Measurements from ENCODE around the gene PGGHG.

PGGHG gene

DNA sequence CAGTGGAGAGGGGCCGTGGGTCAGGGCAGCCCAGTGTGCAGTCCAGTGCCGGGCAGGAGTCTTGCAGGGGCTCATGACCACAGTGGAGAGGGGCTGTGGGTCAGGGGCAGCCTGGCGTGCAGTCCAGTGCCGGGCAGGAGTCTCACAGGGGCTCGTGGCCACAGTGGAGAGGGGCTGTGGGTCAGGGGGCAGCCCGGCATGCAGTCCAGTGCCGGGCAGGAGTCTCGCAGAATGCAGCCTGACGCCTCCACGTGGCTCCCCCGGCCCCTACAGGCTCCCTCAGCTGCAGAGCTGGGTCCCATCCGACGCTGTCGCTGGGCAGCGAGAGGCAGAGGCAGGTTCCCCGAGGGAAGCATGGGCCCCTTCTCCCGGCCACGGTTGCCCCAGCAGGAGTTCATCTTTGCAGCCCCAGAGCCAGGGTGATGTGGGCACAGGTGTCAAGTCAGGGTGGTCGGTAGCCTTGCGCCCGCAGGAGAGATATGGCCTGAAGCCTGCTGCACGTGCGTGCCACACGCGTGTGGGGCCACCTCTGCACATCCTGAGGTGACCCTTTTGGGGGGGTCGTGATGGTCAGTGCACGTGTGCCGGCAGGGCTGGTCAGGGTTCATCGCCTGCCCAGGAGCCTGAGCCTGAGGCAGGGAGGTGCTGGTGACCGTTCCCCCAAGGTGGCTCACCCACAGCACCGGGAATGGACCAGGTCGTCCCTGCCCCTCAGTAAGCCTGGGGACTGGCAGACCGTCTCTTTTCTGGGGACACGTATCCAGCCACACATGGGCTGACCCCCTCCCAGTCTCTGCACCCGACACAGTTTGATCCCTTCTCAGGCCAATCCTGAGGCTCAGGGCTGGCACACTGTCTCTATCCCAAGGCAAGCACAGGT is 7.5 kb downstream of the PGGHG start:
- no peak overlapping the region for H3K4me3 ChIP-seq (replicated peaks; ENCODE audit: low read depth, low read length)
- TF ChIP-seq, protein P1, sequence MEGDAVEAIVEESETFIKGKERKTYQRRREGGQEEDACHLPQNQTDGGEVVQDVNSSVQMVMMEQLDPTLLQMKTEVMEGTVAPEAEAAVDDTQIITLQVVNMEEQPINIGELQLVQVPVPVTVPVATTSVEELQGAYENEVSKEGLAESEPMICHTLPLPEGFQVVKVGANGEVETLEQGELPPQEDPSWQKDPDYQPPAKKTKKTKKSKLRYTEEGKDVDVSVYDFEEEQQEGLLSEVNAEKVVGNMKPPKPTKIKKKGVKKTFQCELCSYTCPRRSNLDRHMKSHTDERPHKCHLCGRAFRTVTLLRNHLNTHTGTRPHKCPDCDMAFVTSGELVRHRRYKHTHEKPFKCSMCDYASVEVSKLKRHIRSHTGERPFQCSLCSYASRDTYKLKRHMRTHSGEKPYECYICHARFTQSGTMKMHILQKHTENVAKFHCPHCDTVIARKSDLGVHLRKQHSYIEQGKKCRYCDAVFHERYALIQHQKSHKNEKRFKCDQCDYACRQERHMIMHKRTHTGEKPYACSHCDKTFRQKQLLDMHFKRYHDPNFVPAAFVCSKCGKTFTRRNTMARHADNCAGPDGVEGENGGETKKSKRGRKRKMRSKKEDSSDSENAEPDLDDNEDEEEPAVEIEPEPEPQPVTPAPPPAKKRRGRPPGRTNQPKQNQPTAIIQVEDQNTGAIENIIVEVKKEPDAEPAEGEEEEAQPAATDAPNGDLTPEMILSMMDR (IDR thresholded peaks at IDR 0.05; ENCODE audit: low read length, missing control alignments): no peak
- DNase-seq (ENCODE audit: low read depth): no peak

GRCh38 chr11:297051-297585 is 8.2 kb downstream of the PGGHG start:
- TF ChIP-seq, protein P1 (IDR thresholded peaks at IDR 0.05; ENCODE audit: low read length, missing control alignments): no peak
- no peak overlapping the region for H3K4me3 ChIP-seq (replicated peaks; ENCODE audit: low read depth, low read length)
- DNase-seq (ENCODE audit: low read depth): no peak

DNA sequence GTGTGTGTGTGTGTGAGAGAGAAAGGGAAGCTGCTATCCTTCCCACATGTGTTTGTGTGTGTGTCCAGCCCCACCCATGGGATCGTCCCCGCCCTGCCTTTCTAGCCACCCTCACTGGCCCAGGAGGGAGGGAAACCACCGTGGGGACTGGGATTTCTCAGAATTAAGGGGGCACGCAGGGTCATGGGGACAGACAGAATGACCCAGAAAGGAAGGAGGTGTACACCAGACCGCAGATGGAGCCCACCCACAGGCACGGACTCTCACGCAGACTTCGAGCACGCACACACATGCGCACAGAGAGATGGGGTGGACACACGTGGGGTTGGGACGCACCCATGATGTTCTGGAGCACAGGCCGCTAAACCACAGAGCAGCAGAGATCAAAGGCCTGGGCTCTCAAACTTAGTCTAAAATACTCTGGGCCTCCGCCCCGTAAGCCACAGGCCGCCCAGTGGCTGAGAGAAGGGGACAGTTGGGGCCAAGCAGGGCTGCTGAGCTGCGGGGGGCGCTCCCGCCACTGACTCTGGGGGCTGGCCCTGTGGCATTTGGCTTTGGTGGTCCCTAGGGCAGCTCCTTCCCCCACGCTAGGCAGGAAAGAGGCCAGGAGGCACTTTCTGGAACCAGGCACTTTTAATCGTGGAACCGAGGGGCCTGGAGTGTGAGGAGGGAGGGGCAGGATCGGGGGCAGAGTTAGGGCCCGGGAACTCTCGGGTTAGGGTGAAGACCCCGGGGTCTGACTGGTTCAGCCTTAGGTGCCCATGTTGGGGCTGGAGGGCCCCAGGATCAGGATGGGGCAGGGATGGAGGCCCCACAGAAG is 8.9 kb downstream of the PGGHG start:
- DNase-seq (ENCODE audit: low read depth): no peak
- H3K4me3 ChIP-seq (replicated peaks; ENCODE audit: low read depth, low read length): no peak overlapping the region
- TF ChIP-seq, protein P1 (IDR thresholded peaks at IDR 0.05; ENCODE audit: low read length, missing control alignments): no peak

- no peak for DNase-seq (ENCODE audit: low read depth)
- TF ChIP-seq, protein P1 (IDR thresholded peaks at IDR 0.05; ENCODE audit: low read length, missing control alignments): no peak
- H3K4me3 ChIP-seq (replicated peaks; ENCODE audit: low read depth, low read length): no peak overlapping the region
Observed at GRCh38 chr11:298406-299065, 9.6 kb downstream of the PGGHG start.

- H3K4me3 ChIP-seq (replicated peaks; ENCODE audit: low read depth, low read length): no peak within 1 kb of the TSS
- DNase-seq (ENCODE audit: low read depth): no peak
- TF ChIP-seq, protein P1 (IDR thresholded peaks at IDR 0.05; ENCODE audit: low read length, missing control alignments): no peak
Observed at GRCh38 chr11:299081-299891, 10.4 kb downstream of the PGGHG start, which contains the start of gene IFITM5. TSS of gene IFITM5 (minus strand) at chr11:299526. CDS start at chr11:299490, 36 bp downstream.
